Adrenal gland (tissue), 5 donors: ENCODE measurements around the gene NUBP1.

ENCODE experiments used
- CTCF ChIP-seq, 6 experiments: fragments of 450-650 bp in 4 of 6; fragments of 200-600 bp in 2 of 6; sonication (generic) in 1 of 6; IDR thresholded peaks; 1 replicate in 5 of 6; 2 replicates in 1 of 6; pipeline versions ENCODE4 v1.5.1 to v1.8.0; 2016 to 2021; ENCODE audit warnings: antibody characterized with exemption in 6 of 6, mild to moderate bottlenecking in 2 of 6, moderate library complexity in 1 of 6
- POLR2A ChIP-seq, 2 donors: fragments of 450-650 bp; IDR thresholded peaks; one replicate each; pipeline ENCODE4 v1.6.1; 2017; ENCODE audit warnings: antibody characterized with exemption in 2 of 2, mild to moderate bottlenecking in 2 of 2, moderate library complexity in 1 of 2
- donor health status: DM: no; HTN: no; CAD: no.

- TF ChIP-seq CTCF (IDR thresholded peaks at IDR 0.05) (no peak), POLR2A (IDR thresholded peaks at IDR 0.05) (no peak)
These were observed 73.9 kb downstream of the NUBP1 start for GRCh38 chr16:10817514-10817913.
